Stimulated activated effector memory CD8-positive, alpha-beta T cell treated with anti-CD3 and anti-CD28 coated beads, Interleukin-12 subunit alpha, Interleukin-12 subunit beta, amount 100 ng/mL, for 72 hours (primary cell): ENCODE results near the gene WDR70.
"Not testable (repeated sequence)": the region's sequence is repeated elsewhere in the genome, so short reads cannot be mapped to it uniquely, and the experiment has no call there.

Experiments
- ATAC-seq: fragments of 150-1000 bp; cut with Tn5 transposase; 2 replicates; pipeline ENCODE4 v1.10.0; 2021
- DNase-seq, 2 donors: peaks; one replicate each; pipeline ENCODE4 v3.0.0; 2021 to 2022; ENCODE audit warnings: low spot score in 2 of 2
- H3K27ac Mint-ChIP-seq: one replicate; pipeline ENCODE4 v1.8.0; 2022; ENCODE audit warnings: mild to moderate bottlenecking, mixed read lengths
- H3K36me3 Mint-ChIP-seq: one replicate; pipeline ENCODE4 v1.8.0; 2022; ENCODE audit warnings: mild to moderate bottlenecking, mixed read lengths
- H3K4me1 Mint-ChIP-seq: one replicate; pipeline ENCODE4 v1.8.0; 2022; ENCODE audit warnings: mixed read lengths
- H3K4me3 Mint-ChIP-seq: one replicate; pipeline ENCODE4 v1.8.0; 2022; ENCODE audit warnings: mild to moderate bottlenecking, mixed read lengths
- H3K9me3 Mint-ChIP-seq: one replicate; pipeline ENCODE4 v1.8.0; 2022; ENCODE audit warnings: mixed read lengths

Gene WDR70

DNA sequence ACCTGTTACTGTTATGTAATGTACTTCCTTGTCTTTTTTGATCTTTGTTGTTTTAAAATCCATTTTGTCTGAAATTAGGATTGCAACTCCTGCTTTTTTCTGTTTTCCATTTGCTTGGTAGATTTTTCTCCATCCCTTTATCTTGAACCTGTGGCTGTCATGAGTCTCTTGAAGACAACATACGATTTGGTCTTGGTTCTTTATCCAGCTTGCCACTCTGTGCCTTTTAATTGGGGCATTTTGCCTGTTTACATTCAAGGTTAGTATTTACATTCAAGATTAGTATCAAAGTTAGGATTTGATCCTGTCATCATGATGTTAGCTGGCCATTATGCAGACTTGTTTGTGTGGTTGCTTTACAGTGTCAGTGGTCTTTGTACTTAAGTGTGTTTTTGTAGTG is 304.0 kb downstream of the WDR70 start:
- no peaks in the 10 kb centered on the region for H3K36me3 Mint-ChIP-seq
- DNase-seq (no peak), ATAC-seq (no peak)
- peaks cover 8% of the 10 kb centered on the region for H3K9me3 Mint-ChIP-seq
- H3K4me1 Mint-ChIP-seq: peaks cover 22% of the 10 kb centered on the region
- no peak overlapping the region for H3K4me3 Mint-ChIP-seq
- H3K27ac Mint-ChIP-seq: no peak overlapping the region

DNA sequence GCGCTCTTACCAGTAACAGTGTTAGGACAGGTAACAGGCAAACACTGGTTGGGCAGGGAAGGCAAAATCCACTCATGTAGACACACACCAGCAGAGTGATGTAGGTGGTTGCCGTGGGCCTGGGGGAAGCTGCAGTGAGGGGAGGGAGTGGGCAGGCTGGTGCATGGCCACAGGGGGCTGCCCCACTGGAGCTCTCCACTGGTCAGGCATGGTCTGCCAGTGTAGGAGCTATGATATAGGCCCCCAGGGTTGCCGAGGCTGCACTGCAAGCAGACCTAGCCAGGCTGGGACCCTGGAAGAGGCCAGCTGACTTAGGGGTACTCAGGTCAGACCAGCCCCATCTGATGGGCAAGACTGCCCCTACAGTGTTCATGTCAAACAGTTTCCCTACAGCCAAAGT is 306.1 kb downstream of the WDR70 start:
- DNase-seq: no peak
- Mint-ChIP-seq H3K36me3 (no peaks in the 10 kb centered on the region), H3K4me1 (peaks cover 22% of the 10 kb centered on the region), H3K27ac (no peak overlapping the region), H3K4me3 (no peak overlapping the region), H3K9me3 (peaks cover 12% of the 10 kb centered on the region)
- ATAC-seq: no peak

DNA sequence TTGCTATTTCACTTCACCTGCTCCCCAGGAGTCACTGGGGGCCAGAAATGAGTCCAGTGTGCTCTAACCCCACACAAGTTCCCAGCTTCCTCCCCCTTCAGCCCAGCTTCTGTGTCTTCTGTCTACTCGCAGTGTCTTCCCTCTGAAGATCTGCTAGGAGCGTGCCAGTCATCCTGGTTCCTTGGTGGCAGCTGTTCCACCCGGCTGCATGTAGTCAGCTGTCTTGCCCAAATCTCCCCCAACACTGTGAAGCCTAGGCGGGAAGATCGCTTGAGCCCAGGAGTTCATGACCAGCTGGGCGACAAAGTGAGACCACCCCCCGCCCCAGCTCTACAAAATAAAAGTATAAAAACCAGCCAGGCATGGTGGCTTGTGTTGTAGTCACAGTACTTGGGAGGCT is 306.7 kb downstream of the WDR70 start:
- Mint-ChIP-seq H3K4me3 (no peak overlapping the region), H3K27ac (no peak overlapping the region), H3K4me1 (peaks cover 22% of the 10 kb centered on the region), H3K9me3 (peaks cover 15% of the 10 kb centered on the region), H3K36me3 (no peaks in the 10 kb centered on the region)
- DNase-seq (no peak), ATAC-seq (no peak)

DNA sequence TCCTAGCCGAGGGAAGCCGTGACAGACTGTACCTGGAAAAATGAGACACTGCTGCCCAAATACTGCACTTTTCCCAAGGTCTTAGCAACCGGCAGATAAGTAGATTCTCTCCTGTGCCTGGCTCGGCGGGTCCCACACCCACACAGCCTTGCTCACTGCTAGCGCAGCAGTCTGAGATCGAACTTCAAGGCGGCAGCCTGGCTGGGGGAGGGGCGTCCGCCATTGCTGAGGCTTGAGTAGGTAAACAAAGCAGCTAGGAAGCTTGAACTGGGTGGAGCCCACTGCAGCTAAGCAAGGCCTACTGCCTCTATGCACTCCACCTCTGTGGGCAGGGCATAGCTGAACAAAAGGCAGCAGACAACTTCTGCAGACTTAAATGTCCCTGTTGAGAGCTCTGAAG is 309.8 kb downstream of the WDR70 start:
- not testable (repeated sequence) for H3K27ac Mint-ChIP-seq, H3K36me3 Mint-ChIP-seq, ATAC-seq, DNase-seq, H3K4me3 Mint-ChIP-seq
- peaks cover 12% of the 10 kb centered on the region for H3K9me3 Mint-ChIP-seq
- H3K4me1 Mint-ChIP-seq: peaks cover 12% of the 10 kb centered on the region

DNA sequence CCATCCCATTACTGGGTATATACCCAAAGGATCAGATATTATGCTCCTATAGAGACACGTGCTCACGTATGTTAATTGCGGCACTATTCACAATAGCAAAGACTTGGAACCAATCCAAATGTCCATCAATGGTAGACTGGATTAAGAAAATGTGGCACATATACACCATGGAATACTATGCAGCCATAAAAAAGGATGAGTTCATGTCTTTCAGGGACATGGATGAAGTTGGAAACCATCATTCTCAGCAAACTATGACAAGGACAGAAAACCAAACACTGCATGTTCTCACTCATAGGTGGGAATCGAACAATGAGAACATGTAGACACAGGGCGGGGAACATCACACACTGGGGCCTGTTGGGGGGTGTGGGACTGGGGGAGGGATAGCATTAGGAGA is 315.2 kb downstream of the WDR70 start:
- H3K36me3 Mint-ChIP-seq, H3K4me1 Mint-ChIP-seq, ATAC-seq, H3K27ac Mint-ChIP-seq, DNase-seq, H3K4me3 Mint-ChIP-seq: not testable (repeated sequence)
- H3K9me3 Mint-ChIP-seq: peaks cover 12% of the 10 kb centered on the region

DNA sequence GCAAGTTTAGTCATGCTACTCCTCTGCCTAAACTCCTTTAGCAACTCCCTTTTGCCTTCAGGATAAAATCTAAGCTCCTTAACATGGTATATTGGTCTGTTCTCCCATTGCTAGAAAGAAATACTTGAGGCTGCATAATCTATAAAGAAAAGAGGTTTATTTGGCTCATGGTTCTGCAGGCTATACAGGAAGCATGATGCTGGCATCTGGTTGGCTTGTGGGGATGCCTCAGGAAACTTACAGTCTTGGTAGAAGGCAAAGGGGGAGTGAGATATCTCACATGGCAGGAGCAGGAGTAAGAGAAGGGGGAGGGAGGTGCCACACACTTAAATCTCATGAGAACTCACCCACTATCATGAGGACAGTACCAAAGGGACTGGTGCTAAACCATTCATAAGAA is 315.7 kb downstream of the WDR70 start:
- H3K9me3 Mint-ChIP-seq: peaks cover 10% of the 10 kb centered on the region
- no peaks in the 10 kb centered on the region for H3K4me1 Mint-ChIP-seq
- DNase-seq (no peak), ATAC-seq (no peak)
- H3K27ac Mint-ChIP-seq: no peak overlapping the region
- H3K36me3 Mint-ChIP-seq: no peaks in the 10 kb centered on the region
- H3K4me3 Mint-ChIP-seq: no peak overlapping the region

DNA sequence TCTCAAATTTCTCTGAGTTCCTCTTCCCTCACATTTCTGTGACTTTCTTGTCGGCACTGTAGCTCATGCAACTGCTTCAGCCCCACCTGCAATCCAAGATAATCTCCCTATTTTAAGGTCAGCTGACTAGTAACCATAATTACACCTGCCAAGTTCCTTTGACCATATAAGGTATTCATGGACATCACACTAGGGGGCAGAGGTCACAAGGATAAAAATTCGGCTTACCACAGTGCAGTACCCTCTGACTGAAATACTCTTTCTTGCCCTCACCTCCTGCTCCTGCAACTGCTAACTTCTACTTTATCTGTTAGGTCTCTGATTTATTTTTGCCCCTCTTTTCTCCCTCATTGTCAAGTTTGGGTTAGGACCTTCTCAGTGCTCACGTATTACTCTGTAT is 316.5 kb downstream of the WDR70 start:
- Mint-ChIP-seq H3K27ac (no peak overlapping the region), H3K4me3 (no peak overlapping the region), H3K36me3 (no peaks in the 10 kb centered on the region), H3K4me1 (no peaks in the 10 kb centered on the region), H3K9me3 (peaks cover 7% of the 10 kb centered on the region)
- DNase-seq (no peak), ATAC-seq (no peak)

DNA sequence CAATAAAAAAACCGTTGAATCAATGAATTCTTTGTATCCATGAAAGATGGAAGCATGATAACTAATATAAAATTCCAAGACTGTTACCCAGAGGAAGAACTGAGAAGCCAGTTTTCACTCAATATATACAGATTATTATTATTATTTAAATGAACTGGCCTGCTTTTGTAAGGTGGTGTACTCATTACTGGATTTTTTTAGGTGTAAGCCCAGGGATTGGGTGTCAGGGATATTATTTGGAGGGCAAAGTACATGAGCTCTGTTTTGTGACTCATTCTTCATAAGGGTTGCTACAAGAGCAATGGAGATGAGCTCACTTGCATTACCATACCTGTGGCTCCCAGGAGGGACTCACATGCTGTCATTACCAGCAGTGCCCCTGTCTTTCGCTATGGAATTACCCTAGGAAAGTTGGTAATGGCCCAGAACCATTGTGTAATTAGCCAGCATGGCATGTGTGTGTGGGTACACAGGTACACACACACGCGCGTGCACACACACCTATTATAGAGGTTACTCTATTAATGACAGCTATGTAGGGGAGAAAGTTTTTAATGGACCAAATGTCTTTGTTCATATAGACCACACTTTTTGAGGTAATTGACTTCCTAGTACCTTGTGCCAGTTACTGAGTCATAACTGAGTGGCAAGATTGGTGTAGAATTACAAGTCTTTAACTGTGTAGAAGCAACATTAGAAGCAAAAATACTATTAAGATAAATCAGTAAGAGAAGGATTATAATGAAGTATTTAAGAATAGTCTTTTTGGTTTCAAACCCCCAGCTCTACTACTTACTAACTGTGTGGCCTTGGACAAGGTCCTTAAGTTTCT is 317.3 kb downstream of the WDR70 start:
- Mint-ChIP-seq H3K9me3 (peaks cover 4% of the 10 kb centered on the region), H3K4me1 (no peaks in the 10 kb centered on the region), H3K27ac (no peak overlapping the region), H3K36me3 (peaks cover 5% of the 10 kb centered on the region), H3K4me3 (no peak overlapping the region)
- peak; percentile 31 for ATAC-seq
- no peak for DNase-seq

DNA sequence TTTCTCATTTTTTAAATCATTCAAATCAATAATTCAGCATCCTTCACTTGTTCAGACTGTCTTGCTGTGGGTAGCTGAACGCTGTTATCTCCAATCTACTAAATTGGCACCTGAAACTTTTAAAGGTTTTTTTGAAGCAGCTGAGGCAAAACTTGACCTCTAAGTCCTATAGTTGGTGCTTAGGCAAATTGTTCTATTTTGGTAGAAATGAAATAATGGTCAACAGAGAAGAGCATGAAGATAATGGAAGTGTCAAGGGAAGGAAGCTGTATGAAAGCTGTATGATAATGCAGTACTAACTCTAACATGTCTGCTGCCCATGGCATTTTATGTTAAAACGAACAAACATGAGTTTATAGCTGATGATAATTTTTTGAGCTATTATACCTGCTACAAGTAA is 322.8 kb downstream of the WDR70 start:
- H3K4me1 Mint-ChIP-seq: no peaks in the 10 kb centered on the region
- ATAC-seq (no peak), DNase-seq (no peak)
- no peak overlapping the region for H3K27ac Mint-ChIP-seq
- H3K36me3 Mint-ChIP-seq: peaks cover 18% of the 10 kb centered on the region
- H3K4me3 Mint-ChIP-seq: no peak overlapping the region
- no peaks in the 10 kb centered on the region for H3K9me3 Mint-ChIP-seq

DNA sequence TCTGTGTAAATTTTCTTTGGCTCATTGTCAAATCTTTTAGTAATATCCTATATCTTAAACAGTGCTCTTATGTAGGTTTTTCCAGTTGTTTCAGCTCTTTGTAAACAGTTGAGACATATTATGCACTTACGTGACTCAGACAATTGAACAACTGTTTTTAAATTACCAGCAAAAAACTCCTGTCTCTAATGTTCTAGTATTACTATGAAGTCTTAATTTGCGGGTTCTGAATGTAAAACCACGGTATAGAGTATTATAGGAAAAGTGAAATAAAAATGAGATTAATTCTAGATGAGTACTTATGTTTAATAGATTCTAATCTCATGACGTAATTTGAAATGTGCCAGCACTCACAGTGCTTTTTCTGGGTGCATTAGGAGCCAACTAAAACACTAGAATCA is 324.7 kb downstream of the WDR70 start:
- Mint-ChIP-seq H3K4me1 (no peaks in the 10 kb centered on the region), H3K4me3 (no peak overlapping the region), H3K27ac (no peak overlapping the region), H3K36me3 (peaks cover 19% of the 10 kb centered on the region), H3K9me3 (no peaks in the 10 kb centered on the region)
- no peak for ATAC-seq
- DNase-seq: no peak

DNA sequence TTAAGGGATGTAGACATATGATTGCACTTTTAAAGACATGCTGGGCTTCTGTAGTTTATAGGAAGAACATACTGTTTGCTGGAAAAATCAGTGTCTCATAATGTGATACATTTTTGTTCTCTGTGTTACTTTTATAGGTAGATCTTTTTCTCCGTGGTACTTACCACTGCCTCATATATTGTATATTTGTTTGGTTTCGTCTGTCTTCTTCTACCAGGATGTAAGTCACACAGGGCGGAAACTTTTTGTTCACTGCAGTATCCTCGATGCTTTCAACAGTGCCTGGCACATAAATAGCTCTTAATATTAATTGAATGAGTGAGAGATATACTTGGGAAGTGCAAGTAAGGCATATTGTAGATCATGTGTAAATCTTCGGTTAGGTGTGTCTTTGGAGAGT is 325.3 kb downstream of the WDR70 start:
- H3K27ac Mint-ChIP-seq: no peak overlapping the region
- no peaks in the 10 kb centered on the region for H3K9me3 Mint-ChIP-seq
- DNase-seq (no peak), ATAC-seq (no peak)
- peaks cover 19% of the 10 kb centered on the region for H3K36me3 Mint-ChIP-seq
- H3K4me1 Mint-ChIP-seq: no peaks in the 10 kb centered on the region
- H3K4me3 Mint-ChIP-seq: no peak overlapping the region

DNA sequence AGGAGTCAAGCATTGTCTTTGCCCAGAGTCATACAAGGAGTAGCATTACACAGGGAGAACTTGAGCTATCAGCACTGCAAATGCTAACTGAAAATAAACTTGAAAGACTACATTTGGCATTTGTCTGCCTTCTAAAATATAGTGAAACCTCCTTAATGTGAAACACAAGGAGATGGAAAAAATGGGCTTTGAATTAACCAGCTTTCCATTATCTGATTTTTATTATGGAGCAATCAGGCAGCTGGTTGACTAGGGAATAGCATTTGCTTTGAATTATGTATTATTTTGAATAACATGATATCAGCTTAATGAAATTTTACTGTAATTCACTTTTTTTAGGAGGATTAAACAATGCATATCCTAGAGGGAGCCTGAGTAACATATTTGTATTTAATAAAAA is 329.9 kb downstream of the WDR70 start:
- H3K27ac Mint-ChIP-seq: no peak overlapping the region
- no peak overlapping the region for H3K4me3 Mint-ChIP-seq
- no peaks in the 10 kb centered on the region for H3K9me3 Mint-ChIP-seq
- no peak for ATAC-seq
- DNase-seq: no peak
- peaks cover 9% of the 10 kb centered on the region for H3K36me3 Mint-ChIP-seq
- no peaks in the 10 kb centered on the region for H3K4me1 Mint-ChIP-seq

DNA sequence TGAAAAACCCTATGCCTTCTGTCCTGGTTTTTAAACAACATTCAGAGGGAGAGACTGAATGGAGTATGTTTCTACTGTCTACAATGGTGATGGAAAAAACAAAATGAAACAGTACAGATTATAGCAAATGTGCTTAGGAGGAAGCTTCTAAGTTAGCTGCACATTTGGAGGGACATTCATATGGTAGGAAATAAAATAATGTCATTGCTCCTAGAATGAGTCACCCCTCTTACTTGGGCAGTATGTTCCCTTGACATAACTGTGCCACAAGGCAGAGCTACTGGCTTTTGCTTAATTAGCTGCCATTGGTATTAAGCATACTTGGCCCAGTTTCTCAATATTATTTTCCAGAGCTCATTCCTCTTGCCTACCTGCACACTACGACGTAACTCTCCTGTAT is 331.8 kb downstream of the WDR70 start:
- no peak for DNase-seq

DNA sequence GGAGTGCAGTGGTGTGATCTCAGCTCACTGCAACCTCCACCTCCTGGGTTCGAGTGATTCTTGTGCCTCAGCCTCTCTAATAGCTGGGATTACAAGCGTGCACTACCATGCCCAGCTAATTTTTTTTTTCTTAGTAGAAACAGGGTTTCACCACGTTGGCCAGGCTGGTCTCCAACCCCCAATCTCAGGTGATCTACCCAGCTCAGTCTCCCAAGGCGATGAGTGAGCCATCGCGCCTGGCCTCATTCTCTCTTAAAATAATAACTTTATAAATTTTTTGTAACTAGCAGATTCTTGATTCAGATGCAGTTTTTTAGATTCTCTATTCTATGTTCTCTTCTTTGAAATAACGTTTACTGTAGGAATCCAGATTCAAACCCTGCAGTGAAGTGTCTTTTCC is 333.6 kb downstream of the WDR70 start:
- DNase-seq (no peak), ATAC-seq (no peak)

More for the DNA sequence above, 331.8 kb downstream of the WDR70 start:
- Mint-ChIP-seq H3K4me1 (no peaks in the 10 kb centered on the region), H3K27ac (no peak overlapping the region), H3K9me3 (no peaks in the 10 kb centered on the region), H3K4me3 (no peak overlapping the region), H3K36me3 (peaks cover 9% of the 10 kb centered on the region)
- peak; percentile 79 for ATAC-seq

DNA sequence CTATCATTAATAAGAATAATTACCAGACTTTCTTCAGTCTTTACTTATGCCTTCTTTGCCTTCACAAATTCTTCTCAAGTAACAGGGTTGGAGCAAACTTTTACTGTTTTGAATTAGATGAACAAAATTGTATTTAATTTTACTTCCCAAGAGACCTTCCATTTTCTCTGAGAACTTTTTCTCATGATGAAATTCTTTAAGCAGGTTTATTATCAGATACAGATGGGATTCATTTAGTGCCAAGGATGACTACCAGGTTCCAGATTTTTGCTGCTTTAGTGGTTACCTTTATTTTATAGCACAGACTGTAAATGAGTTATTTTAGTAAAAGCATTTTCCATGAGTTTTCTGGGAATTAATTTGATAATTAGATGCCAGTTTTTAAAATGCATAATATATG is 335.6 kb downstream of the WDR70 start:
- Mint-ChIP-seq H3K9me3 (no peaks in the 10 kb centered on the region), H3K36me3 (no peaks in the 10 kb centered on the region), H3K4me3 (no peak overlapping the region), H3K27ac (no peak overlapping the region), H3K4me1 (no peaks in the 10 kb centered on the region)
- DNase-seq (no peak), ATAC-seq (no peak)

More for the DNA sequence above, 333.6 kb downstream of the WDR70 start:
- Mint-ChIP-seq H3K36me3 (no peaks in the 10 kb centered on the region), H3K27ac (no peak overlapping the region), H3K4me1 (no peaks in the 10 kb centered on the region), H3K9me3 (no peaks in the 10 kb centered on the region), H3K4me3 (no peak overlapping the region)

DNA sequence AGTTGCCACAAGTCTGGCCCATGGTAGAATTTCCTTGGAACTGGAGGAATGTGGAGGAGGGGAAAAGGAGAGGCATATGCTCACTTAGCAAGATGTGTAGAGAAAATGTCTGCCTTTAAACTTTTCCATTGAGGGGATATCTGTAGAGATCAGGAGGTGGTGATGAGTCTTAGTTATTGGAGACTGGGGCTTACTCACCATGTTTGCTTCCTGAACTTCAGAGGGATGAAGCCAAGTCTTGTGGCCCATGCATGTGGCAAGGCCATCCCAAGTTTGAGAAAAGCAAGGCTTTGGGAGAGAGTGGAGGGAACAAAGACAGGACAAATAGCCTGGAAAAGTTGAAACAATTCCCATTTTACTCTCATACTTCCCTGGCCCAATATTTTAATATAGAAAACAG is 336.2 kb downstream of the WDR70 start:
- H3K4me1 Mint-ChIP-seq: peaks cover 5% of the 10 kb centered on the region
- no peaks in the 10 kb centered on the region for H3K36me3 Mint-ChIP-seq
- H3K9me3 Mint-ChIP-seq: no peaks in the 10 kb centered on the region
- no peak overlapping the region for H3K4me3 Mint-ChIP-seq
- ATAC-seq (no peak), DNase-seq (no peak)
- no peak overlapping the region for H3K27ac Mint-ChIP-seq
